Esophagus muscularis mucosa (tissue), 4 donors: ENCODE results near the gene PIGM. TPM values are rescaled to one million over a fixed set of nuclear protein-coding genes. Genes with fewer than 3 reads are reported as not detected.

Experiments
- DNase-seq: peaks from one replicate; pipeline ENCODE4 v3.0.0-alpha.2; 2017; ENCODE audit errors: extremely low spot score
- H3K27ac ChIP-seq, 4 donors: fragments of 200-600 bp; sonication (generic); replicated peaks in 1 of 4; 1 replicate in 3 of 4; 2 replicates in 1 of 4; pipeline ENCODE4 v1.5.1; 2016 to 2019; ENCODE audit warnings: mild to moderate bottlenecking in 1 of 4
- H3K27me3 ChIP-seq, 4 donors: fragments of 200-600 bp; sonication (generic); one replicate each; pipeline versions ENCODE4 v1.5.1 to v1.6.0; 2016 to 2019
- H3K36me3 ChIP-seq, 4 donors: fragments of 200-600 bp; sonication (generic); one replicate each; pipeline ENCODE4 v1.5.1; 2016 to 2019
- H3K4me1 ChIP-seq, 4 donors: fragments of 200-600 bp; sonication (generic); one replicate each; pipeline ENCODE4 v1.5.1; 2016 to 2019
- H3K4me3 ChIP-seq, 4 donors: fragments of 200-600 bp; sonication (generic); 1 replicate in 2 of 4; 2 replicates in 2 of 4; pipeline ENCODE4 v1.5.1; 2016 to 2019; ENCODE audit warnings: mild to moderate bottlenecking in 4 of 4, moderate library complexity in 1 of 4
- H3K9me3 ChIP-seq, 4 donors: fragments of 200-600 bp; sonication (generic); 1 replicate in 3 of 4; 2 replicates in 1 of 4; pipeline ENCODE4 v1.5.1; 2016 to 2019
- EP300 ChIP-seq: sonication (generic); formaldehyde crosslinking; IDR thresholded peaks from one replicate; pipeline ENCODE4 v1.6.1; 2017; ENCODE audit warnings: antibody characterized with exemption
- POLR2A ChIP-seq: fragments of 450-650 bp; IDR thresholded peaks from one replicate; pipeline ENCODE4 v1.6.1; 2017; ENCODE audit warnings: antibody characterized with exemption, moderate library complexity, mild to moderate bottlenecking, low read depth
- POLR2AphosphoS5 ChIP-seq, 2 donors: sonication (generic); formaldehyde crosslinking; IDR thresholded peaks; one replicate each; pipeline ENCODE4 v1.6.1; 2017; ENCODE audit warnings: antibody characterized with exemption in 2 of 2
- WGBS: methylation state at CpG from one replicate; pipeline ENCODE4 v1.1.5; 2018; 5-methylcytosine and 5-hydroxymethylcytosine counted together
- intact Hi-C: fragments of 100-400 bp; cut with DNase I; formaldehyde crosslinking; loops from one replicate; pipeline ENCODE4 v1.15.1; 2023
- total RNA-seq, 4 donors: library from RNA; depleted of rRNA; stranded (reverse); fragments of >200 nt; gene quantifications; one replicate each; pipeline versions ENCODE4 v1.1.0 to v1.2.1, GENCODE V29; 2016
- TF ChIP-seq, protein P1 (sequence below), 3 experiments: fragments of 200-600 bp in 2 of 3; fragments of 450-650 bp in 1 of 3; sonication (generic) in 2 of 3; IDR thresholded peaks; one replicate each; pipeline ENCODE4 v1.5.1; 2017 to 2019; ENCODE audit warnings: antibody characterized with exemption in 3 of 3, mild to moderate bottlenecking in 2 of 3, moderate library complexity in 1 of 3

The PIGM gene
- total RNA-seq, 4 donors from 2014 or later, result 2.8 to 4.9 (median 4.6) TPM

DNA sequence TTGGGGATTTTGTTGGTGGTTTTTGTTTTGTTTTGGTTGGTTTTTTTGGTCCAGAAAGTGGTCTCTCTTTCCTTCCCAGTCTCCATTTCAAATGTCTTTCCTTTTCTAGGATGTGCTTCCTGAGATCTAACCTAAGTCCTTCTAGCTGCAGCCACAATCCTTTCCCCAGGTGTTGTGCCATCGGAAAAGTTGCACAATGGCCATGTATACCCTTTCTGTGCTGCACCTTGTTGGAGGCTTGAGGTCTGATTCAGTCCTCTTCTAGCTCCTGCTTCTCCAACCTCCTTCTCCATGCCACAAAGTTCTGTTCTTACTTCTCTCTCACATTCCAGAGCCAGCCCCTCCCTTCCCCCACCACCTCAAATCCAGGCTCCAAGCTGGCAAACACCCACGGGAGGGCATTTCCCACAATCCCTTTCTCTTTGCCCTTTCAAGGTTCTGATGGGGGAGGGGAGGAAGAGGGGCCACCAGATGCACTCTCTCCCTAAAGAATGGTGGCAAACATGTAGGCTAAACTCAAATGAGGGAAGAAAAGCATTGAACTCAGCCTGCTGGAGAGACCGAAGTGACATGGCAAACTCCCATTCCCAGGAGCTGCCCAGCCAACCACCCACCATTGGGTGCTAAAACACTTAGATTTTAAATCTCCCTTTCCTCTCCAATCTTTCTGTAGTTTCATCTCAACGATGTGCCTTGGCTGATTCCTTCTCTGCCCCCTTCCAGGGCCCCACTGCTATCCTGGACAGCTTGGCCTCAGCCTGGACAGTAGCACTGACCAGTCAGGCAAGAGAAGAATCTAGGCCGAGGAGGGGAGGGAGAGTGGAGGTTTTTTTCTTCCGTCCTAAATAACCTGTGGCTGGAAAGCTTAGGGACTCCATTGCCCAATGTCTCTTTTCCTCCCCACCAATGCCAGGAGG lies 35.3 kb upstream of the PIGM start:
- Histone ChIP-seq H3K4me1 (peaks cover 9 to 16% (median 14%) of the 10 kb centered on the region in 4 donors), H3K27ac (no peak overlapping the region)
- intact Hi-C loops, result no loop called here

DNA sequence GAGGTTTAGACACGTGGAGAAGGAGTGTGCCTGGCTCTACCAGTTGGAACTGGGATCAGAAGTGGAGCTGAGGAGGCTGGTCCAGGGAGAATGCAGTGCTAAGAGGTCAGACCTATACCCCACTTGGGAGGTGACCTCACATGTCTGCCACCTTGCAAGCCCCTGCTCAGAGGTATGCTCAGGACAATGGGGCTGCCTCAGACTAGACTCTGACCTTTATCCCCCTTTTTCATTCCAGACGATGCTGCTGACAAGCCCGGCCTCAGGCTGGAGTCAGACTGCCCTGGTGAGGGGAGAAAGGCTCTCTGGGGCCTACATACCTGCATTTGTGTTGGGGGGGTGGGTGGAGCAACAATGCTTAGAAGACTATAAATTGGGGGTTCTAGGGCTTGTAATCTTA lies 33.0 kb upstream of the PIGM start:
- H3K9me3 ChIP-seq, result no peaks in the 10 kb centered on the region
- peaks cover under 1 to 3% (median 2%) of the 10 kb centered on the region in 4 donors for H3K4me1 ChIP-seq
- 62% methylated on average over 3 of the region's 3 CpGs for WGBS
- no peak overlapping the region for H3K4me3 ChIP-seq
- H3K27me3 ChIP-seq, result peaks cover 0 to 26% (median 0%) of the 10 kb centered on the region in 4 donors
- no peaks in the 10 kb centered on the region for H3K36me3 ChIP-seq
- H3K27ac ChIP-seq, result no peak overlapping the region
- TF ChIP-seq POLR2A (no peak), POLR2AphosphoS5 (IDR thresholded peaks at IDR 0.05) (no peak), EP300 (no peak)
- TF ChIP-seq, protein P1, sequence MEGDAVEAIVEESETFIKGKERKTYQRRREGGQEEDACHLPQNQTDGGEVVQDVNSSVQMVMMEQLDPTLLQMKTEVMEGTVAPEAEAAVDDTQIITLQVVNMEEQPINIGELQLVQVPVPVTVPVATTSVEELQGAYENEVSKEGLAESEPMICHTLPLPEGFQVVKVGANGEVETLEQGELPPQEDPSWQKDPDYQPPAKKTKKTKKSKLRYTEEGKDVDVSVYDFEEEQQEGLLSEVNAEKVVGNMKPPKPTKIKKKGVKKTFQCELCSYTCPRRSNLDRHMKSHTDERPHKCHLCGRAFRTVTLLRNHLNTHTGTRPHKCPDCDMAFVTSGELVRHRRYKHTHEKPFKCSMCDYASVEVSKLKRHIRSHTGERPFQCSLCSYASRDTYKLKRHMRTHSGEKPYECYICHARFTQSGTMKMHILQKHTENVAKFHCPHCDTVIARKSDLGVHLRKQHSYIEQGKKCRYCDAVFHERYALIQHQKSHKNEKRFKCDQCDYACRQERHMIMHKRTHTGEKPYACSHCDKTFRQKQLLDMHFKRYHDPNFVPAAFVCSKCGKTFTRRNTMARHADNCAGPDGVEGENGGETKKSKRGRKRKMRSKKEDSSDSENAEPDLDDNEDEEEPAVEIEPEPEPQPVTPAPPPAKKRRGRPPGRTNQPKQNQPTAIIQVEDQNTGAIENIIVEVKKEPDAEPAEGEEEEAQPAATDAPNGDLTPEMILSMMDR (IDR thresholded peaks at IDR 0.05), result no peak
- intact Hi-C loops, result no loop called here
- DNase-seq, result no peak

More for the DNA sequence above, 35.3 kb upstream of the PIGM start:
- H3K27me3 ChIP-seq, result peaks cover 0 to 38% (median 8%) of the 10 kb centered on the region in 4 donors
- H3K9me3 ChIP-seq, result no peaks in the 10 kb centered on the region
- no peak for DNase-seq
- H3K4me3 ChIP-seq, result no peak overlapping the region
- no peak for TF ChIP-seq POLR2A
- no peak for TF ChIP-seq POLR2AphosphoS5 (IDR thresholded peaks at IDR 0.05)
- TF ChIP-seq EP300, result no peak
- TF ChIP-seq, protein P1 (IDR thresholded peaks at IDR 0.05), result no peak
- 56% methylated on average over 6 of the region's 6 CpGs for WGBS
- no peaks in the 10 kb centered on the region for H3K36me3 ChIP-seq

DNA sequence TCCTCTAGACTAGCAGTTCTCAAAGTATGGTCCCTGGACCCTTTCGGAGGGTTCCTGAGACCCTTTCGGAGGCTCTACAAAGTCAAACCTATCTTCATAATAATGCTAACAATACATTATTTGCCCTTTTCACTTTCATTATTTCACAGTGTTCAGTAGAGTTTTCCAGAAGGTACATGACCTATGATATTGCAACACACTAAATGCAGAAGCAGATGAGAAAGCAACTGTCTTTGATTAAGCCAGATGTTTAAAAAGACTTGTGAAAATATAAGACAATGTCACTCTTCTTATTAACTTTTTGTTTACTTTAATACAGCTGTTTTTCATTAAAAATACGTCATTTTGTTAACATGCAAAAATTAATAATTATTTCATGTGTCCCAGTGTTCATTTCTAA lies 32.4 kb upstream of the PIGM start:
- Histone ChIP-seq H3K27ac (no peak overlapping the region), H3K9me3 (no peaks in the 10 kb centered on the region), H3K4me1 (no peaks in the 10 kb centered on the region), H3K27me3 (peaks cover 0 to 21% (median 0%) of the 10 kb centered on the region in 4 donors), H3K4me3 (no peak overlapping the region), H3K36me3 (no peaks in the 10 kb centered on the region)
- no peak for TF ChIP-seq POLR2AphosphoS5 (IDR thresholded peaks at IDR 0.05)
- no peak for TF ChIP-seq POLR2A
- TF ChIP-seq, protein P1 (IDR thresholded peaks at IDR 0.05), result no peak
- TF ChIP-seq EP300, result no peak
- intact Hi-C loops, result no loop called here
- no peak for DNase-seq
- WGBS, result 79% methylated on average over 3 of the region's 3 CpGs

DNA sequence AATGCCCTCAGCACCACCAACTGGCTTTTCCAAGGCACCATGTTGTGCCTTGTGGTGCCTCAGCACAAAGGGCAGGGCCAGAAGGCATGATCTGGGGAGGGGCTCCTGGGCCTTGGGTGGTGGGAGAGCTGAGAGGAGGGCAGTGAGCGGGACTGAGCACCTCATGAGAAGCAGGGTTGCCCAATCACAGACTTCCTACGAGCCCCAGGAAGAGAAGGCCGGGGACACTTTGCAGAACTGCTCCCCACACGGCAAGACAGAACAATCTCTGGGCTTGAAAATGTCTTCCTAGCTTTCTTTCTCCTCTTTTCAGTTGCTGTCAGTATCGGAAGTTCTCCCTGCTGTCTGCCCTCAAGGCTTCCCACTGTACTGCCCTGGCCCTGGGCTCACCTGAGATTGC lies 31.4 kb upstream of the PIGM start:
- intact Hi-C loops, result no loop called here
- H3K4me1 ChIP-seq, result no peaks in the 10 kb centered on the region

More for the DNA sequence above, 31.4 kb upstream of the PIGM start:
- Histone ChIP-seq H3K27me3 (peaks cover 0 to 21% (median 0%) of the 10 kb centered on the region in 4 donors), H3K4me3 (no peak overlapping the region), H3K36me3 (no peaks in the 10 kb centered on the region), H3K27ac (no peak overlapping the region), H3K9me3 (no peaks in the 10 kb centered on the region)
- no peak for DNase-seq
- 85% methylated on average over 4 of the region's 5 CpGs for WGBS
- TF ChIP-seq POLR2A (no peak), EP300 (no peak), POLR2AphosphoS5 (IDR thresholded peaks at IDR 0.05) (no peak)
- TF ChIP-seq, protein P1 (IDR thresholded peaks at IDR 0.05), result no peak
